NCI-H187 treated with DMSO at 0.1 percent for 48 hours (cell line): Measurements from ENCODE around the gene EHBP1L1.

Source experiments
- DNase-seq: peaks from one replicate; lab custom pipeline; 2025; lab: John Stamatoyannopoulos, UW

The EHBP1L1 gene

DNA sequence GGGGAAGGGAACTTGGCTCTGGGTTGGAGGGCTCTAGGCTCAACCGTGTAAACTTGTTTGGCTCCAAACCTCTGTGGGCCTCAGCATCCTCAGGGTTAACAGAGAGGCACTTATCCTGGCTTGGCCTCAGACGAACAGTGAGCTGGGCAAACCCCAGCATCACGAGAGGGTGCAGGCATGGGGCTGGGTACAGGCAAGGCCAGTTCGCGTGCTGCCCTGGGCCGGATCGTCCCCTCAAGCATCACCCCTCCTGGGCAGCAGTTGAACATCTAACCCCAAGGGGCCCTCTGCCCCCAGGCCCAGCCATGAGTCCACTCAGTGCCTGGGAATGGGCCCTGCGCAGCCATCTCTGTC, 1.9 kb downstream of the EHBP1L1 start:
- no peak for DNase-seq

DNA sequence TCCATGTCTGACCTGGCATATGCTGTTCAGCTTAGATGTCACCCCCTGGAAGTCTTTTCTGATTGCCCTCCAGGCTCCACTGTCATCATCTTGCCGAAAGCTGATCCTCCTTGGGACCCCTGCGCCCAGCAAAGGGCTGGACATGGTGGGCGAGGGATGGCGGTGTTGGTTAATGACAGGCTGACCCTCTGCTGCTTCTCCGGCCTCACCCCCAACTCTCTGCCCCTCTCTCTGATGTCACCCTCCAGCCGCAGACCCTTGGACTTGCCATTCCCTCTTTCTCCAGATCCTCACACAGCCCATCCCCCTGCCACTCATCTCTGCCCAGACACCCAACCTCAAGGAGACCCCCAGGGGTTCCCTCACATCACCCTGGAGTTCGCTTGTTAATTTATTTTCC, 2.3 kb downstream of the EHBP1L1 start:
- no peak for DNase-seq

DNA sequence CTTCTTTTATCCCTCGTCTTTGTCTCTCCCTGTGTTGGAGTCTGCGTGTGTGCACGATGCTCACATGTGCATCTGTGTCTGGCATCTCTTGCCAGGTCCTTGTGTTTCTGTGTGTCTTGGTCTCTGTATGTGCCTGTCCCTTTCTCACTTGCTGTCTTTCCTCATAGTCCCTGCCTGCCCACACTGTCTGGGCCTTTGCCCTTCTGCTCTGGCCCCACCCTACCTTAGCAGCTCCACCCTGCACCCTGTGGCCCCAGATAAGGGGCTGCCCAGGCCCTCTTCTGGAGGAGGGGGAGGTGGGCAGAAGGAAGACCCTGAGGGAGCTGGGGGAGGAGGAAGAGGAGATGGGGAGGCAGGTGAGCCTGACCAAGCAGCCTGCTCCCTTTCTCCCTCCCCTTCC, 2.8 kb downstream of the EHBP1L1 start:
- no peak for DNase-seq

DNA sequence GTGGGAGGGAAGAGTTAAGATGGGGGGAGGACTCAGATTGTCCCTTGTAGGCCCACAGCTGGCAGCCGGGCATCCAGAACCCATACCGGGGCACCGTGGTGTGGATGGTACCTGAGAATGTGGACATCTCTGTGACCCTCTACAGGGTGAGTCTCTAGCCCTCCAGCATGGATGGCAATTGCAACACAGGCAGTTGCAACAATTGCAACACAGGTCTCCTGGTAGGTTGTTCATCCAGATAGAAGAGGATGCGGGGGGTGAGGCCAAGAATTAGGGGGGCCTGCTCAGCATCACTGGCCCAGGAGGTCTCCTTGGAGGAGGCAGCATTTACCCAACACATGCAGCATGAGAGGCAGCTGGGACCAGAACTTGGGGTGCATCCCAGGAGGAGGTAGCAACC, 3.4 kb downstream of the EHBP1L1 start:
- no peak for DNase-seq

DNA sequence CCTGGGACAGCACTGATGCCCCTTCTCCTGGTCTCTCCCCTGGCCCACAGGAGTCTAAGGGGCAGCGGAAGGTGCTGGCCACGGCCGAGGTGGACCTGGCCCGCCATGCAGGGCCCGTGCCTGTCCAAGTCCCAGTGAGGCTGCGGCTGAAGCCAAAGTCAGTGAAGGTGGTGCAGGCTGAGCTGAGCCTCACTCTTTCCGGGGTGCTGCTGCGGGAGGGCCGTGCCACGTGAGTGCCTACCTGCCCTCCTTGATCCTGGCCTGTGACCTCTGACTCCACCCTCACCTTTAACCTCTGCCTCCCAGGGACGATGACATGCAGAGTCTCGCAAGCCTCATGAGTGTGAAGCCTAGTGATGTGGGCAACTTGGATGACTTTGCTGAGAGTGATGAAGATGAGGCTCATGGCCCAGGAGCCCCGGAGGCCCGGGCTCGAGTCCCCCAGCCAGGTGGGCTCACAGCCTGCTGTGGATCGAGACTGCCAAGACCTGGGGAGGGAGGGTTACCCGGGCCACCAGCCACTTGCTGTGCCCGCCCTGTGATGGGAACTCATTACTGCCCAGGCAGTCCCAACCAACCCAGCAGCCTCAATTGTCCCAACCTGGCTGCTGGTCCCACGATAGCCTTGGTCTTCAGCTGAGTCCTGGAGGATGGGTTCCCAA, 4.3 kb downstream of the EHBP1L1 start:
- DNase-seq, result no peak

DNA sequence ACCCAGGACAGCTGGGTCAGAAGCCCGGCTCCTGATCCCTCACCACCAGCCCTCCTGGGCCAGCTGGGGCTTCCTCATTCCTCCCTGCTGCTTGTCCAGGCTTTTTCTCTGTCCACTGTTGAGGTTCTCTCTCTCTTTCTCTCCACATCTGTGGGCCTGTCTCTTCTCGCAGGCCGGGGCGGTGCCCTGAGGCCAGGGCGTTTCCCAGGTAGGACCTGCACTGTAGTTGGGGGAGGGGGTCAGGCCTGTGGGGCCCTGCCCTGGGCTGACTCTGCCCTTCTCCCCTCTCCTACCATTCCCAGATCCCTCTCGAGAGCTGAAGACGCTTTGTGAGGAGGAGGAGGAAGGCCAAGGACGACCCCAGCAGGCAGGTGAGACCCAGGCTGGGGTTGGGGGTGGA, 4.9 kb downstream of the EHBP1L1 start:
- no peak for DNase-seq

DNA sequence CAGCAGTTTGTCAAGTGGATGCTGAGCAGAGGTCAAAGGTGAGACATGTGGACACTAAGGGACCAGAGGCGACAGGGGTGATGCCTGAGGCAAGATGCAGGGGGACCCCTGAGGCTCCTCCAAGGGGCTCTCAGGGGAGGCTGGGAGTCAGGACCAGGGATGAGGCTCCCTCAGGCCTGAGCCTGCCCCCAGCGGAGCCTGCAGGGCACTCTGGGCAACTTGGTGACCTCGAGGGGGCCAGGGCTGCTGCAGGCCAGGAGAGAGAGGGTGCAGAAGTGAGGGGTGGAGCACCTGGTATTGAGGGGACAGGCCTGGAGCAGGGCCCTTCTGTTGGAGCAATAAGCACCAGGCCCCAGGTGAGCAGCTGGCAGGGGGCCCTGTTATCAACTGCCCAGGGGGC, 6.1 kb downstream of the EHBP1L1 start:
- no peak for DNase-seq

DNA sequence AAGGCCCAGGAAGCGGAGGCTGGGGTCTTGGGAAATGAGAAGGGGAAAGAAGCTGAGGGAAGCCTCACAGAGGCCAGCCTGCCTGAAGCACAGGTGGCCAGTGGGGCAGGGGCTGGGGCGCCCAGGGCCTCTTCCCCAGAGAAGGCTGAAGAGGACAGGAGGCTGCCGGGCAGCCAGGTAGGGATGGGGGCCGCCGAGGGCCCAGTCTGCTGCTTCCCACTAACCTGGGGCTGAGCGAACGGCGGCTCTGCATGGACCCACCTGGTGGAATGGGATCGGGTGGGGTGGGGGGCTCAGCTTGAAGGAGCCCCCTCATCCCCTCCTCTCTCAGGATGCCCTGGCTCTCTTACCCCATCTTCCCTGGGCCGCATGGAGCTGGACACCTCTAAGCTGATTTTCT, 7.7 kb downstream of the EHBP1L1 start:
- DNase-seq, result no peak

DNA sequence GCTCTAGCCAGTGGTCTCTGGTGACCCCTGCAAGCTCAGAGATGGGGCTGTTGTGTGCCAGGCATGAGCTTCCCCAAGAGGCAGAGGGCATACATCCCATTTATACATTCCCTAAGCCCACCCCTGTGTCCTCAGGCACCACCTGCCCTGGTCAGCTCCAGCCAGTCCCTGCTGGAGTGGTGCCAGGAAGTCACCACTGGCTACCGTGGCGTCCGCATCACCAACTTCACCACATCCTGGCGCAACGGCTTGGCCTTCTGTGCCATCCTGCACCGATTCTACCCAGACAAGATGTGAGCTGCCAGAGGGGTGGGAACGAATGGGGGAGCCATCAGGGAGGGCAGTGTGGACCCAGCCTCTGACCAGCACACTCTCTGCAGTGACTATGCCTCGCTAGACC, 8.3 kb downstream of the EHBP1L1 start:
- DNase-seq, result no peak

DNA sequence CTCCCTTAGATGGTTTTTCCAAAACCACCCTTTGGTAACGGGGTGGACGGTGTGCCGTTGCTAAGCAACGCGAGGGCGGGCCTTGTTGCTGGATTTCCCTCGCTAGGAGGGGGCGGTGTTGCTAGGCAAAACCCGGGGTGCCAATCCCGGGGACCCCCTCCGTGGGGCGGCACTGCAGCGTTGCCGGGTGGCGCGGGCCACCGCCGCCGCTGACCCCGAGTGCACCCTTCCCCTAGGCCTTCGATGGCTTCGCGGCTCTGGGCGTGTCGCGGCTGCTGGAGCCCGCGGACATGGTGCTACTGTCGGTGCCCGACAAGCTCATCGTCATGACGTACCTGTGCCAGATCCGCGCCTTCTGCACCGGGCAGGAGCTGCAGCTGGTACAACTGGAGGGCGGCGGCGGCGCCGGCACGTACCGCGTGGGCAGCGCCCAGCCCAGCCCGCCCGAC, 8.9 kb downstream of the EHBP1L1 start:
- DNase-seq, result no peak

DNA sequence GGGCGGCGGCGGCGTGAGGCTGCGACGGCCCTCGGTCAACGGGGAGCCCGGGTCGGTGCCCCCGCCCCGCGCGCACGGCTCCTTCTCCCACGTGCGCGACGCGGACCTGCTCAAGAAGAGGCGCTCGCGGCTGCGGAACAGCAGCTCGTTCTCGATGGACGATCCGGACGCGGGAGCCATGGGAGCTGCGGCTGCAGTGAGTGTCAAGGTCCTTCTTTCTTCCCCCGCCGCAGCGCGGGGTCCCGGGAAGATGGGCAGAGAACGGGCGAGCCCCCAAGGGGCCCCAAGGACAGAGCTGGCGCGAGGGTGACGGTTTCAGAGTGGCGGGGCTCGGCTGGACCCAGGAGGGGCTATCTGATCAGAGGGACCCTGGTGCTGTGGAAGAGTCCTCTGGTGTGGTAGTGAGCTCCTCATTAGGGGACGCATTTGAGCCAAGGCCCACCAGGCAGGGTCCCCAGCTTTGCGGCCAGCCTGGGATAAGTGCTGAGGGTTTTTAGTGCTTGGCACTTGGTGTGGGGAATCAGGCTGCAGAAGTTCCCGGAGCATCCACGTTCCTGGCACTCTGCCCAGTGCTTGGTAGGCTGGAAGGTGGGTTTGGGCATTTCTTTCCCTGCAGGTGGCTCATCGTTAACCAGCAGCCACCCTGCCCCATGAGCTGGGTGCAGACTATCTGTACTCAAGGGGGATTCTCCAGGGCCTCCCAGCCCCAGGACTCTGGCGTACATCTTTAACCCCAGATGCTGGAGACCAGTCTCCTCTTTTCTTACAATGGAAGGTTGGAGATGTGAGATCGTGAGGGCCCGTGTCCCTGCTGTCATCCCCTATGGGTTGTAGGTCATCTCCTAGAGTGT, 9.8 kb downstream of the EHBP1L1 start:
- DNase-seq, result no peak

DNA sequence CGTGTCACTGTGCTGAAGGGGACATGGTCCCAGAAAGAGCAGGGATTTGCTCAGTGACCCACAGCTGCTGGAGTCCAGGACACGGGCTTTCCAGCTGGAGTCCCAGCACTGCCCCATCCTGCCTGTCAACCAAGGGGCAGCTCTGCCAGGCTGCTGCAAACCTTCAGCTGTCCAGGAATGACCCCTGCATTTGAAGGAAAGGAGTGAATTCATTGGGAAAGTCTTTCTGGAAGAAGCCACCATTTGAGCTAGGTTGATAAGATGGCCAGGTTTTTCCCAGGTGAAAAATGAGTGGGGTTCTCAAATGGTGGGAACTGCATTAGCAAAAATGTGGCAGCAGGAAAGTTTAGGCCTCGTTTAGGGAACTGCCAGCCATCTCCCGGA, 10.4 kb downstream of the EHBP1L1 start:
- no peak for DNase-seq

DNA sequence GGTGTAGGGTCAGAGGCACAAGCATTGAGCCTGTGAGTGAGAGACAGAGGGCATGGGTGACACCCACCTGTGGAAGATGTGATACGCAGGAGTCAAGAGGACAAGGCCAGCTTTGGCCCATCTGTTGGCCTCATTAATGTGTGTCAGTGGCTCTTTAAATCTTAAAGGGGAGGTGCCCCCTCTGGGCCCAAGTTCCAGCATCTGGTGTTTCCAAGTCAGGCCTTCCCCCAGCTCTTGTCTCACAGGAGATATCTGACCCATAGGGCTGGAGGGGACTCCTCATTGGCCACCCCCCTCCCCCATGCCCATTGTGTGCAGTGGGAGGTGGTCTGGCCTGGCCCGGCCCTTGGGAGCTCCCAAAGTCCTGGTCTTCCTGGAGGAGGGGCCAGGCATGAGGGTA, 10.8 kb downstream of the EHBP1L1 start:
- DNase-seq, result no peak

DNA sequence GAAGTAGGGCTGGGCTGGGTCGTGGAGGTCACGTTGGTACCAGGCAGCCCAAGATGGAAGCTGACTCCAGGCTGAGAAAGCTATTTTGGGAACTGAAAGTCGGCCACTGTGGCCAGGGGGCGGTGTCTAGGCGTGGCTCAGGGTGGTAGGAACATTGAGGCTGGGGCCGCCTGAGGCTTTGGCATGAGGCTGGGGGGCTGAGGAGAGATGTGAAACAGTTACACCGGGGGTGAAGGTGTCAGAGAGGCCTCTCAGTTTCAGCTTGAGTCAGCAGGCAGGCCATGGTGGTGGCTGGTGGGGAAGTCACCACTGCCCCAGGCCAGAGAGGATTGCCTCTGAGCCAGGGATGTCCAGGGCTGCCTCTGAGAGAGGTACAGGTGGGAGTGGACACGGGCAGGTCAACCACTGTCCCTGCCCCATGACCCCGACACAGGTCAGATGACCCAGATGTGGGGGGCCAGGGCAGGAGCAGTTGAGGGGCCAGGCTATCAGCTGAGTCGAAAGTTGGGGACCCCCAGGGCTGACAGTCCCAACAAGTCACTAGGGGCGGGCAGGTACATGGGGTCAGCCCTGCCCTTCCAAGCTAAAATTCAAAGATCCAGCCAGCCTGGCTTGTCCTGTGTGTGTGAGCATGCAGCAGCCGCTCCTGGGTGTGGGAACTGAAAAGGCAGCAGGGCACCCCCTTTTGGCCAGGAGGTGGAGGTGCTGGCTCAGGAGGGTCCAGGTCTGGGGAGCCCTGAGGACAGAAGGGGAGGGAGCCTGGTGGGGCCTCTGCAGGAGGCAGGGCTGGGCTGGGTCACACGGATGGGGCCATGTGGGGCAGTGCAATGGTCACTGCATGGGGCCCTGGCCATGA, 12.6 kb downstream of the EHBP1L1 start:
- no peak for DNase-seq

DNA sequence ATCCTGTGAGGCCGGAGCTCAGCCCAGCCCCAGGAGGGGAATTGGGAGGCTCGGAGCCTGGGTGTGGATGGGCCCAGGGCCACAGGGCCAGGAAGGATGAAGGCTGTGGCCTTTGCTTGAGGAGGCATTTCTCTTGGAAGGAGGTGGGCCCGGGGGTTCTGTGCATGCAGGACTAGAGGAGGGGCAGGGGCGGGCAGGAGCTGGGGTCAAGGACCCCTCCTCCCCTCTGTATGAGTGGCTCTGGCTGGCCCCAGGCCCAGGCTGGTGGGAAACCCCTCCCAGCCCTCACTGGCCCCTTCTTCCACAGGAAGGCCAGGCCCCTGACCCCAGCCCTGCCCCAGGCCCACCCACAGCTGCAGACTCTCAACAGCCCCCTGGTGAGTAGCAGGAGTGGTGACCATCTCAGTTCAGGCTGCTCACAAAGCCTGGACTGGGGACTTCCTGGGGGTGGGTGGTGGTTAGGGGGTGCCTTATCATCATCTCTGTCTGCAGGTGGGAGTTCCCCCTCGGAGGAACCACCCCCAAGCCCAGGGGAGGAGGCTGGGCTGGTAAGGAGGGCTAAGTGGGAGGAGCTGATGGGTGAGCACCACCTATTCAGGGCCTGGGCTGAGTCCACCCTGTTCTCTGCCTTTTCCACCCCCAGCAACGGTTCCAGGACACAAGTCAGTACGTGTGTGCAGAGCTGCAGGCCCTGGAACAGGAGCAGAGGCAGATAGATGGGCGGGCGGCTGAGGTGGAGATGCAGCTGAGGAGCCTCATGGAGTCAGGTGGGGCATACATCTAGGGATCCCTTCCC, 13.8 kb downstream of the EHBP1L1 start:
- DNase-seq, result no peak

DNA sequence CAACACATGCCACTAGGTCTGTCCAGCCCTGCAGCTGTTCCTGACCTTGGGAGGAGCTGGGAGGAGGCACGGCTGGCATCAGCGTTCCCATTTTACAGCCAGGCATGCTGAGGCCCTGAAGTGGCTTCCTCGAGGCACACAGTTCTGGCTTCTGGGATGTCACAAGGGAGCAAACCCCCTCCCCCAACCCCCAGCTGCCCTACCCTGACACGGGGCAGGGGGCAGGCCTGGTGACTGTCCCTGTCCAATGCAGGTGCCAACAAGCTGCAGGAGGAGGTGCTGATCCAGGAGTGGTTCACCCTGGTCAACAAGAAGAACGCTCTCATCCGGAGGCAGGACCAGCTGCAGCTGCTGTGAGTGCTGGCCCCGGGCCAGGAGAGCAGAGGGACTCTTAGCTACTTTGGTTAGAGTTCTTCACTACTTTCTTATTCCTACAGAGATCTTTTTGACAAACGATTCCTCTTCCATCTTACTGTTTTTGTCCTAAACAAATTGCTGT, 14.4 kb downstream of the EHBP1L1 start:
- DNase-seq, result no peak

DNA sequence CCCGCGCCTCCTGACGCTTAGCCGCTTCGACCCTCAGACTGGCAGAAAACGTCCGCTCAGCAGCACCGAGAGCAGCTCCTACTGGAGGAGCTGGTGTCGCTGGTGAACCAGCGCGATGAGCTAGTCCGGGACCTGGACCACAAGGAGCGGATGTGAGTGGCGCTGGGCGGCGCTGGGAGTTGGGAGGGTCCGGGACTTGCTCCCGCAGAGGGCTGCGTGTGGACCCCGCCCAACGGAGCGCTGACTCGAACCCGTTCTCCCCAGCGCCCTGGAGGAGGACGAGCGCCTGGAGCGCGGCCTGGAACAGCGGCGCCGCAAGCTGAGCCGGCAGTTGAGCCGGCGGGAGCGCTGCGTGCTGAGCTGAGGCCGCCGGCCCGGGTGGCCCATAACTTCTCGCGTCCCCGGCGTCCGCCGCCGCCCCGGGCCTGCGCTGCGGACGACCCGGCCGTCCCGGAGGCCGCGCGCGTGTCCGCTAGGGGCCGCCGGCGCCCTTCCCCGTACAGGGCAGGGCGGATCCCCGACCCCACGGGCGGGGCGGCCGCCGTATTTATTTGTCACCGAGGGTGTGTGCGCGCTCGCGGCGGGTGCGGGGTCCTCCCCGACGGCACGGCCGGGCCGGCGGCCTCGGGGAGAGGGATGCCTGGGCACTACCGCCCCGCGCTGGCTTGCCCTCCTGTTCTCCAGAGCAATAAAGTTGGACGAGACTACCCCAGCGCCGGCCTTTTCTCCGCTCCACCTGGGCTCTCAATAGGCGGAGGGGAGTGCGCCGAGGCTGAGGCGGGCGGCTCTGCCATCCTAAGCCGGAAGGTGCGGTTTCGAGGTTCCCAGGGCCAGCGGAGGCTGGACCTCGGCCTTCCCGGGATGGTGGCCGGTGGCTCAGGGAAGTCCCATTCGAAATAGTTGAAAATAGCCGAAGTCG, 16.3 kb downstream of the EHBP1L1 start:
- DNase-seq, result no peak

DNA sequence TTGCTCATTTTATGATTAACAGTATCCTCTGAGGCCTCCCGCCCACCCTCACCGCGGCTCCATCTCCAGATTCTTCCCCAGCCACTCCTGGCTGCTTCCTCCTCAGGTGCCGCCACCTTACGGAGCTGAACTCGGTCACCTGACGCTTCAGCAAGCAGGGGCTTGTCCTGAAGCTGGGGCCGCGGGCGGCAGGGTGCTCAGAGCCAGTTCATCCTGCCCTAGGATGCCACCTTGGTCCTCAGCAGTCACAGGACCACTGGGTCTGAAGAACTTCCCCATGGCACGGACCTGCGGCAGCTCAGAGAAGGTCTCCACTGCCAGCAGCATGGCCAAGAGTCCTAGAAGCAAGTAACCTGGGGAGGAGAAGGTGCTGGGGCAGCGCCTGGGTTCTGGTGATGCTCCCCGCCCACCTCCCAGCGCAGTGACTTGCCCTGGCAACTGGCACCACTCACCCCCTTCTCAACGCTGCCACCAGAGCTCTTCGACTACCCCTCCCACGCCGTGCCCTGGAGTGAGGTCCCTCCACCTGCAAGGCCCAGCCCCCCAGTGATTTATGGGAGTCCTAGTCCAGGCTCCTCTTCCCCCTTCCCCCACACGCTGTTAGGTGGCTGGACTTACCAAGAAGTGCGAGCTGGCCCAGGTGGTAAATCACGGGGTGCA, 17.1 kb downstream of the EHBP1L1 start:
- no peak for DNase-seq

DNA sequence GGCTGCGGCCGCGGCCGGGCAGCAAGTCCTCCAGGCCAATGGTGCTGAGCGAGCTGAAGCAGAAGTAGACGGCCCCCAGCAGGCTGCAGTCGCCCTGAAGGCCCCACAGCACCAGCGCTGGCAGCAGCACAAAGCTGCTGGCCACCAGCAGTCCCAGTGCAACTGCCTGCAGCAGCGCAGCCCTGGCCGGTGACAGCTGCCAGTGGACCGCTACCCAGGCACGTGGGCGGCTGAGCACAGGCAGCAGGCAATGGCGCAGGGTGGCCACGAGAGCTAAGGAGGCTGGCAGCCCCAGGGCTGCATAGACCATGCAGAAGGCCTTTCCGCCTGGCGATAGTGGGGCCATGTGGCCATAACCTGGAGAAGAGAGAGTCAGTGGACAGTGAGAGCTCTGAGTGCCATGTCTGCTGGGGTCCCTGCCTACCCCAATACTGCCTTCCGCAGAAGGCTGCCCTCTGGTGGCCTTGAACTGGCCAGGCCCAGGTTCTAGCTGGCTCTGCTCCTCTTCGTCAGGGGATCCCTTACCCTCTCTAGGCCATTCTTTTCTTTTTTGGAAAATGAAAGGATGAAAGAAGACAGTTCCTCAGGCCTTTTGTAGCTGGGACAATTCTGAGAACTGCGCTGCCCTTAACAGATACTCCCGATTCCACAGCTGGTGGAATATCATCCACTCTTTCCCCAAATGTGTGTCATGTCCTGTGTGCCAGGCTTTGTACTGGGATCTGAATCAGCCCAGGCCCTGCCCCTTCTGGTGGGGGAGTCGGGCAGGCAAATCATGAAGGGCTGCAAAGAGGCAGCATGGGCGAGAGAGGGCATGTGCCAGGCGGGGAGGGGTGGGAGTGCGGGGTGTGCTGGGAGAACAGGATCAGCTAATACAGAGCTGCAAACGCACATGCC, 17.9 kb downstream of the EHBP1L1 start:
- DNase-seq, result no peak
